Measurements from ENCODE around the gene OR2Y1.

DNA sequence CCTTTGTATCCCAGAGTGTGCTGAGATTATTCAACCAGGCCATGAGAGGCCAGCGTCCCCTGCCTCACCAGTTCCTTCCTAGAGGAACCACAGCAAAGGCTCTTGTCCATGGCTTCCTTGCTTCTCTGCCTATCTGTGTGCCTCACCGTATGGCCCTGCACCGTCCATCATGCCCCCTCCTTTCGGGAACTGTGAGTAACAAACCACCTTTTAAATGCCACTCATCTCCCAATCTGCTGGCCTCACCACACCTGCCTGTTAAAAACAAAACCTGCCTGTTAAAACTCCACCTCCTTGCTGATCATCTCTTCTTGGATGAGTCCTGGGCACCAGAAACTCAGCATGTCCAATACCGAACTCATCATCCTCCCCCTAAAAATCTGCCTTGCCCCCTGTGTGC, 4.4 kb upstream of the OR2Y1 start:
- TF ChIP-seq EZH2phosphoT487 (IDR thresholded peaks at IDR 0.05; ENCODE audit: unreplicated experiment), result no peak
- TF ChIP-seq, protein P1, sequence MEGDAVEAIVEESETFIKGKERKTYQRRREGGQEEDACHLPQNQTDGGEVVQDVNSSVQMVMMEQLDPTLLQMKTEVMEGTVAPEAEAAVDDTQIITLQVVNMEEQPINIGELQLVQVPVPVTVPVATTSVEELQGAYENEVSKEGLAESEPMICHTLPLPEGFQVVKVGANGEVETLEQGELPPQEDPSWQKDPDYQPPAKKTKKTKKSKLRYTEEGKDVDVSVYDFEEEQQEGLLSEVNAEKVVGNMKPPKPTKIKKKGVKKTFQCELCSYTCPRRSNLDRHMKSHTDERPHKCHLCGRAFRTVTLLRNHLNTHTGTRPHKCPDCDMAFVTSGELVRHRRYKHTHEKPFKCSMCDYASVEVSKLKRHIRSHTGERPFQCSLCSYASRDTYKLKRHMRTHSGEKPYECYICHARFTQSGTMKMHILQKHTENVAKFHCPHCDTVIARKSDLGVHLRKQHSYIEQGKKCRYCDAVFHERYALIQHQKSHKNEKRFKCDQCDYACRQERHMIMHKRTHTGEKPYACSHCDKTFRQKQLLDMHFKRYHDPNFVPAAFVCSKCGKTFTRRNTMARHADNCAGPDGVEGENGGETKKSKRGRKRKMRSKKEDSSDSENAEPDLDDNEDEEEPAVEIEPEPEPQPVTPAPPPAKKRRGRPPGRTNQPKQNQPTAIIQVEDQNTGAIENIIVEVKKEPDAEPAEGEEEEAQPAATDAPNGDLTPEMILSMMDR (conservative IDR thresholded peaks at IDR 0.05; ENCODE audit: low read depth in 2 of 2), result no peak
- no peak for TF ChIP-seq POLR2AphosphoS5 (IDR thresholded peaks at IDR 0.05; ENCODE audit: low read depth)
- TF ChIP-seq, protein P2, sequence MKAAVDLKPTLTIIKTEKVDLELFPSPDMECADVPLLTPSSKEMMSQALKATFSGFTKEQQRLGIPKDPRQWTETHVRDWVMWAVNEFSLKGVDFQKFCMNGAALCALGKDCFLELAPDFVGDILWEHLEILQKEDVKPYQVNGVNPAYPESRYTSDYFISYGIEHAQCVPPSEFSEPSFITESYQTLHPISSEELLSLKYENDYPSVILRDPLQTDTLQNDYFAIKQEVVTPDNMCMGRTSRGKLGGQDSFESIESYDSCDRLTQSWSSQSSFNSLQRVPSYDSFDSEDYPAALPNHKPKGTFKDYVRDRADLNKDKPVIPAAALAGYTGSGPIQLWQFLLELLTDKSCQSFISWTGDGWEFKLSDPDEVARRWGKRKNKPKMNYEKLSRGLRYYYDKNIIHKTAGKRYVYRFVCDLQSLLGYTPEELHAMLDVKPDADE (IDR thresholded peaks at IDR 0.05), result no peak
- no peak for TF ChIP-seq EZH2 (IDR thresholded peaks at IDR 0.05; ENCODE audit: low read depth, unreplicated experiment)
- no peak for TF ChIP-seq JUNB (IDR thresholded peaks at IDR 0.05; ENCODE audit: unreplicated experiment)
- TF ChIP-seq NANOG (IDR thresholded peaks at IDR 0.05; ENCODE audit: borderline replicate concordance), result no peak
